Jurkat, Clone E6-1 (cell line): ENCODE measurements around the gene ARHGAP26.

ENCODE experiments used
- DNase-seq: peaks from one replicate; pipeline ENCODE4 v3.0.0-alpha.2; 2011; ENCODE audit warnings: low read depth, low spot score
- H3K4me3 ChIP-seq: 2 replicates; pipeline ENCODE4 v1.5.1; 2011; ENCODE audit warnings: mild to moderate bottlenecking, low read length, control low read depth, moderate library complexity

ARHGAP26 gene

GRCh38 chr5:143013176-143013891 lies 243.2 kb downstream of the ARHGAP26 start:
- H3K4me3 ChIP-seq: no peak overlapping the region
- no peak for DNase-seq

DNA sequence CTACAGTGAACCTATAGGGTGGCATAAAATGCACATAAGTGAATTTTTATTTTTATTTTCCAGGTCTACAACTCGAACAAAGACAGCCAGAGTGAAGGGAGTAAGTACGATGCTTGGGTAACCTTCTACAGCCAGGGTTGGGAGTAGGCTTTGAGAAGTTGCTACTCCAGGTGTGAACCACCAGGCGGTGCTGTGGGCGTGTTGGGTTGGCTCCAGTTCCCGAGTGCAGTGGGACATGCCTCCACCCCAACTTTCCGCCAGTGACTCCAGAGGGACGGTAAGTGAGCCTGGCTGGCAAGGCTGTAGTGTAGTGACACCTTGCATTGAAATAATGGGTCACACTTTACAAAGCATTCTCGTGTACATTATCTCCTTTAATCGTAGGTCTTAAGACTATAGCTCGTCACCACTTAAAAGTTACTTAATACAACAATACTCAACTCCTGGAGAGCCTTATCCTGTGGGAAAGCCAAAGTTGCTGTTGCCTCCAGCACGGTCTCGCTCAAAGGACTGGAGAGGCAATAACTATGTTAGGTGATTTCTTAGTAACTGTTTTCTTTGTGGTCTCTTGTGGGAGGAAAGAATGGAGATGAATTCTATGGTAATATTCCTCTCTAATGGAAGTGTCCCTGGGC lies 244.0 kb downstream of the ARHGAP26 start:
- DNase-seq: no peak
- no peak overlapping the region for H3K4me3 ChIP-seq

- H3K4me3 ChIP-seq: no peak overlapping the region
- DNase-seq: no peak
These were observed 246.8 kb downstream of the ARHGAP26 start for GRCh38 chr5:143016777-143017516.

GRCh38 chr5:143017541-143017940 lies 247.4 kb downstream of the ARHGAP26 start:
- DNase-seq: no peak
- H3K4me3 ChIP-seq: no peak overlapping the region

- DNase-seq: no peak
- H3K4me3 ChIP-seq: no peak overlapping the region
These were observed 247.8 kb downstream of the ARHGAP26 start for GRCh38 chr5:143017992-143018391.

- H3K4me3 ChIP-seq: no peak overlapping the region
- no peak for DNase-seq
These were observed 249.0 kb downstream of the ARHGAP26 start for GRCh38 chr5:143019157-143019556.

- no peak overlapping the region for H3K4me3 ChIP-seq
- no peak for DNase-seq
These were observed 249.7 kb downstream of the ARHGAP26 start for GRCh38 chr5:143019614-143020515.

DNA sequence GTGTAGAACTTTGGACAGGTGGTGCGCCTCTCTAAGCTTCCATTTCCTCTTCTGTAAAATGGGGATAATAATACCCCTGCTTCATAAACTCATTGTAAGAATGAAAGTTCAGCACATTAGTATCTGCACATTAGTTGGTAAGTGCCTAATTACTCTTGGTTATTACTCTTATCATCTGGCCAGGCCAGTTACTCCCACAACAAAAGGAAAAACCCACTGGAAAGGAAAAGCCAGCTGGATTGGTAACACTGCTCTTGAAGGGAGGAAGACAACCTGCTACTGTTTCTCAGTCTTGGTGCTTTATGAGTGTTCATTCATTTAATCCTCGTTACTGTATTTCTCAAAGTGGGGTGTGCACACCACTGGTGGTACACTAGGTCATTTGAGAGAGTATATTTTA lies 251.4 kb downstream of the ARHGAP26 start:
- no peak overlapping the region for H3K4me3 ChIP-seq
- DNase-seq: no peak

- H3K4me3 ChIP-seq: no peak overlapping the region
- no peak for DNase-seq
These were observed 253.4 kb downstream of the ARHGAP26 start for GRCh38 chr5:143023411-143024096.

- no peak for DNase-seq
- H3K4me3 ChIP-seq: no peak overlapping the region
These were observed 254.2 kb downstream of the ARHGAP26 start for GRCh38 chr5:143024228-143024920.

DNA sequence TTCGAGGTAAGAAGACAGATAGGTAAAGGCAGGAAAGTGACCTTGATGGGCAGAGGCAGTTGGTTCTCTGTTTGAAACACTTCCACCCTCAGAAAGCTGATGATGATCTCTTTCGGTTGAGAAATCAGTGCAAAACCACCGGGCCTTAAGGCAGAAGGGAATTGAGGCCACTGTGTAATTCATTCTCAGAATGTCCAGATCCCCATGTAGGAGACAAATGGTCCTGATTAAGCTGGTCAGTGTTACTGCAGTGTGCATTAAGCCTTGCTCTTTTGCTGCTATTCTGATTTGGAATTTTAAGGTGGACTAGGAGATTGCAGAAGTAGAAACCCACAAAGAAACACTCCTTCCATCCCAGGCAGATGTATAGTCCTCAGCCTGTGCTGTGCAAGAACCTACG lies 255.2 kb downstream of the ARHGAP26 start:
- H3K4me3 ChIP-seq: no peak overlapping the region
- no peak for DNase-seq

- DNase-seq: no peak
- no peak overlapping the region for H3K4me3 ChIP-seq
These were observed 255.8 kb downstream of the ARHGAP26 start for GRCh38 chr5:143025971-143026370.

GRCh38 chr5:143026380-143026779 lies 256.2 kb downstream of the ARHGAP26 start:
- H3K4me3 ChIP-seq: no peak overlapping the region
- no peak for DNase-seq

GRCh38 chr5:143029293-143029692 lies 259.1 kb downstream of the ARHGAP26 start:
- H3K4me3 ChIP-seq: no peak overlapping the region
- DNase-seq: no peak

DNA sequence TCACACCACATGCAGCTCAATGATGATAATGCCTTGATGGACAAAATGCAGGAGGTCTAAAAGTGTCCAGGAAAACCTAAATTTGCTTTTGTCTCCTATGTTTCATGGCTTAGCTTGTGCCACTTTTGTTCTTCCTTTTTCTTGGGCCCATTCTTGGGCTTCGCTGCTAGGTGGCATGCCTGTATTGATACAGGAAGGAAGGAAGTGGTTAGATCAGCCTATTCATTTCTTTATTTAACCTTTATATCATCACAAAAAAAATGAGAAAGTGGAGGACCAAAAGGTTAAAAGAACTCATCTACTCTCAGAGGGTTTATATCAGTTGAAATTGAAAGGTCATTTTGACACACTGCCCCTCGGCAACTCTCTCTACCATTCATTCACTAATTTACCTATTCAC lies 260.2 kb downstream of the ARHGAP26 start:
- peak; percentile 44 for DNase-seq

DNA sequence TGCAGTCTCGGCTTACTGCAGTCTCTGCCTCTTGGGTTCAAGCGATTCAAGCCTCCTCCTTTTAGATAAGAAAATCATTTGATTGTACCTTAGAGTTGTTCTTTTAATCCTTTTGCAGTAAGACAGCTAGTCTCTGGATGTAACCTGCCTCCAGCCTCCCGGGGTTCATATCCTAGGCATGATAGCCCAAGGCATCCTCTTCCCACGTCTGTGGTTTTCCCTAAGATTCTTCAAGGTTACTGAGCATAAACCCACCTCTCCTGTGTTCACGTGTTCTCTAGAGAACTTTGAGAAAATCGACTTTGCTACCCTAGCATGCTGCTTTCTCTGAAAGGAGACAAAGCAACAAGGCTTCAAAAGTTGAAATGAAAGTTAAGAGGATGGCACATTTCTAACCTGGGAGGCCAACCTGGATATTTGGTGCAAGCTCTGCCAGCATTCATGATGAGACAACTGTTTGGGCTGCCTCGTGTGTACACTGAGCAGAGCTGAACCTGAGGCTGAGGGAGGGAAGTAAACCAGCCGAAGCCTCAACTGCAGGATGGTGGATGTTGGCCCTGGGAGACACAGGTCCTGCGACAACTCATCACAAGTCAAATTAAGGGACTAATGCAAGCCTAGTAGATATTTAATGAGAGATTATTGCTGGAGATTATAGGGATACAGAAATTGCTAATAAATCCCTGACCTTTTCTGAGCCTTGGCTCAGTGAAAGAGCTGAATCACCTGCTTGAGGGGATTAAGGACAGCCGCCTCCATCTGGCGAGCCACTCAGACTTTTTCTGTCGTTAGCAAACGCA lies 261.8 kb downstream of the ARHGAP26 start:
- no peak overlapping the region for H3K4me3 ChIP-seq
- no peak for DNase-seq

More for the DNA sequence above, 260.2 kb downstream of the ARHGAP26 start:
- no peak overlapping the region for H3K4me3 ChIP-seq

DNA sequence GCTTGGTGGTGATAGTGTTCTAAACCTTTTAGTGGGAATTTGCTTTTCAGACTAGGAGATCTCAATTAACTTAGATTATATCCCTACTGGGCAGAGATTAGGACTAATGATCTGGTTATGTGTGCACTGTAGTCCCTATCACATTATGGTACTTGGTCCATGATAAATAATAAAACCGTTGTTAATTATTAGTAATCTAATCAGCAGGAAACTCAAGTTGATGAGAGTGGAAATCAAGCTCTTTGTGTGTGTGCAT lies 262.3 kb downstream of the ARHGAP26 start:
- no peak overlapping the region for H3K4me3 ChIP-seq
- DNase-seq: no peak
